Astrocyte (in vitro differentiated cells and primary cell): ENCODE data around the gene ETV6. TPM values are rescaled to one million over a fixed set of nuclear protein-coding genes. Genes with fewer than 3 reads are reported as not detected.

Experiments
- DNase-seq: peaks from one replicate; pipeline ENCODE4 v3.0.0-alpha.2; 2010; ENCODE audit warnings: low read depth
- FAIRE-seq: peaks from 2 replicates; lab custom pipeline; 2011; peaks lifted over from hg19 to GRCh38; lab: Jason Lieb, UNC
- H2AFZ ChIP-seq: 2 replicates; pipeline ENCODE4 v1.6.0; 2012; ENCODE audit warnings: low read depth, low read length, inconsistent platforms
- H3K27ac ChIP-seq: 2 replicates; pipeline ENCODE4 v1.5.1; 2011; ENCODE audit warnings: low read depth, low read length, inconsistent platforms
- H3K27me3 ChIP-seq: 2 replicates; pipeline ENCODE4 v1.6.0; 2011; ENCODE audit warnings: low read length, inconsistent platforms; ENCODE audit not compliant: insufficient read depth
- H3K36me3 ChIP-seq: 2 replicates; pipeline ENCODE4 v1.5.1; 2011; ENCODE audit warnings: low read length, inconsistent platforms; ENCODE audit not compliant: insufficient read depth
- H3K4me1 ChIP-seq: 2 replicates; pipeline ENCODE4 v1.5.1; 2011; ENCODE audit warnings: low read length, inconsistent platforms; ENCODE audit not compliant: insufficient read depth
- H3K4me2 ChIP-seq: 2 replicates; pipeline ENCODE4 v1.6.0; 2012; ENCODE audit warnings: low read length, inconsistent platforms
- H3K4me3 ChIP-seq: 2 replicates; pipeline ENCODE4 v1.5.1; 2011; ENCODE audit warnings: low read depth, mild to moderate bottlenecking, low read length, inconsistent platforms; ENCODE audit not compliant: insufficient read depth
- H3K79me2 ChIP-seq: 2 replicates; pipeline ENCODE4 v1.6.0; 2012; ENCODE audit warnings: mild to moderate bottlenecking, low read length, inconsistent platforms; ENCODE audit not compliant: insufficient read depth
- H3K9ac ChIP-seq: 2 replicates; pipeline ENCODE4 v1.6.0; 2012; ENCODE audit warnings: mild to moderate bottlenecking, low read length, inconsistent platforms
- H3K9me3 ChIP-seq: 2 replicates; pipeline ENCODE4 v1.5.1; 2012; ENCODE audit warnings: low read depth, mild to moderate bottlenecking, low read length, inconsistent platforms; ENCODE audit not compliant: insufficient read depth
- H4K20me1 ChIP-seq: 2 replicates; pipeline ENCODE4 v1.6.0; 2012; ENCODE audit warnings: low read length, inconsistent platforms; ENCODE audit not compliant: insufficient read depth
- H3K27ac Mint-ChIP-seq: one replicate; pipeline ENCODE4 v1.8.0; 2021; ENCODE audit warnings: mild to moderate bottlenecking, mixed read lengths; ENCODE audit not compliant: unreplicated experiment
- H3K27me3 Mint-ChIP-seq: one replicate; pipeline ENCODE4 v1.8.0; 2021; ENCODE audit warnings: low read depth, mixed read lengths; ENCODE audit not compliant: unreplicated experiment
- H3K36me3 Mint-ChIP-seq: one replicate; pipeline ENCODE4 v1.8.0; 2021; ENCODE audit warnings: low read depth, mixed read lengths; ENCODE audit not compliant: unreplicated experiment
- H3K4me1 Mint-ChIP-seq: one replicate; pipeline ENCODE4 v1.8.0; 2021; ENCODE audit warnings: low read depth, mixed read lengths; ENCODE audit not compliant: unreplicated experiment
- H3K4me3 Mint-ChIP-seq: one replicate; pipeline ENCODE4 v1.8.0; 2021; ENCODE audit warnings: mild to moderate bottlenecking, moderate library complexity, mixed read lengths; ENCODE audit not compliant: unreplicated experiment
- H3K9me3 Mint-ChIP-seq: one replicate; pipeline ENCODE4 v1.8.0; 2021; ENCODE audit warnings: mild to moderate bottlenecking, mixed read lengths; ENCODE audit not compliant: unreplicated experiment
- EZH2 ChIP-seq: IDR thresholded peaks from 2 replicates; pipeline ENCODE4 v1.6.1; 2012; ENCODE audit warnings: mild to moderate bottlenecking, low read length, inconsistent platforms; ENCODE audit not compliant: insufficient read depth
- total RNA-seq: library from RNA; stranded (reverse); gene quantifications from 2 replicates; pipeline ENCODE4 v1.2.1, GENCODE V29; 2021
- TF ChIP-seq, protein P1 (sequence below): IDR thresholded peaks from 2 replicates; pipeline ENCODE4 v1.5.1; 2011; ENCODE audit warnings: low read depth, mild to moderate bottlenecking, inconsistent platforms, low read length, moderate library complexity; ENCODE audit not compliant: insufficient read depth

Gene ETV6
- total RNA-seq, 1 donor from 2014 or later: 41.2 TPM

DNA sequence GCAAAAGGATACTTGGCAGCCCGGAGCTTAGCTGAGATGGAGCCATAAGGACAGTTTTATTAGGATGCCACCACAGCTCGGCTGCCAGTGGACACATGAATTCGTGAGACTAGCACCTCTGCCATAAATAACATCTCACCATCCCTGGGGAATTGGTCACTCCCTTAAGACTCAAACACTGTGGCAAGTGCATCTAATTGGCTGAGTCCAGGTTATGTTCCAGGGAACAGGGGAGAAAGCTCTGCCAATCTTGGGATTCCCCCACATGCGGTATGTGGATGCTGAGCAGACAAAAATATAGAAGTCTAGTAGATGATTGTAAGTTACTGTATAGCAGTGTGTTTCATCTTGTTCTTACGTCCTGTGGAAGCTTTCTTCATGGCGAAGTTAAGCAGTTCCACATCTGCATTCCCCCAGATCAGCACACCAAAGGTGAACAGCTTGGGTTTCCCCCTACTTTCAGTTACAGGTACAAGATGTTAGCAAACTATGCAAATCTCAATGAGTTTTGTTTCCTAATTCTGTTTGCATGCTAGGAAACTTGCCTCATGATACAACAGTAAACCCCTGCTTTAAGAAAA lies 131.1 kb downstream of the ETV6 start:
- Mint-ChIP-seq H3K27ac (no peak overlapping the region), H3K4me1 (peaks cover 46% of the 10 kb centered on the region), H3K36me3 (peaks cover 6% of the 10 kb centered on the region), H3K27me3 (no peaks in the 10 kb centered on the region), H3K9me3 (no peaks in the 10 kb centered on the region), H3K4me3 (no peak overlapping the region)
- peaks cover 60% of the 10 kb centered on the region for H3K79me2 ChIP-seq
- FAIRE-seq: no peak
- no peak overlapping the region for H3K9ac ChIP-seq
- H3K9me3 ChIP-seq: no peaks in the 10 kb centered on the region
- peaks cover 5% of the 10 kb centered on the region for H3K4me1 ChIP-seq
- H3K4me2 ChIP-seq: no peak overlapping the region
- H3K27me3 ChIP-seq: no peaks in the 10 kb centered on the region
- H4K20me1 ChIP-seq: peaks cover 26% of the 10 kb centered on the region
- no peak for DNase-seq
- H3K27ac ChIP-seq: no peak overlapping the region
- TF ChIP-seq EZH2: no peak
- TF ChIP-seq, protein P1, sequence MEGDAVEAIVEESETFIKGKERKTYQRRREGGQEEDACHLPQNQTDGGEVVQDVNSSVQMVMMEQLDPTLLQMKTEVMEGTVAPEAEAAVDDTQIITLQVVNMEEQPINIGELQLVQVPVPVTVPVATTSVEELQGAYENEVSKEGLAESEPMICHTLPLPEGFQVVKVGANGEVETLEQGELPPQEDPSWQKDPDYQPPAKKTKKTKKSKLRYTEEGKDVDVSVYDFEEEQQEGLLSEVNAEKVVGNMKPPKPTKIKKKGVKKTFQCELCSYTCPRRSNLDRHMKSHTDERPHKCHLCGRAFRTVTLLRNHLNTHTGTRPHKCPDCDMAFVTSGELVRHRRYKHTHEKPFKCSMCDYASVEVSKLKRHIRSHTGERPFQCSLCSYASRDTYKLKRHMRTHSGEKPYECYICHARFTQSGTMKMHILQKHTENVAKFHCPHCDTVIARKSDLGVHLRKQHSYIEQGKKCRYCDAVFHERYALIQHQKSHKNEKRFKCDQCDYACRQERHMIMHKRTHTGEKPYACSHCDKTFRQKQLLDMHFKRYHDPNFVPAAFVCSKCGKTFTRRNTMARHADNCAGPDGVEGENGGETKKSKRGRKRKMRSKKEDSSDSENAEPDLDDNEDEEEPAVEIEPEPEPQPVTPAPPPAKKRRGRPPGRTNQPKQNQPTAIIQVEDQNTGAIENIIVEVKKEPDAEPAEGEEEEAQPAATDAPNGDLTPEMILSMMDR: no peak
- no peaks in the 10 kb centered on the region for H3K36me3 ChIP-seq
- H3K4me3 ChIP-seq: no peak overlapping the region
- H2AFZ ChIP-seq: no peak overlapping the region

DNA sequence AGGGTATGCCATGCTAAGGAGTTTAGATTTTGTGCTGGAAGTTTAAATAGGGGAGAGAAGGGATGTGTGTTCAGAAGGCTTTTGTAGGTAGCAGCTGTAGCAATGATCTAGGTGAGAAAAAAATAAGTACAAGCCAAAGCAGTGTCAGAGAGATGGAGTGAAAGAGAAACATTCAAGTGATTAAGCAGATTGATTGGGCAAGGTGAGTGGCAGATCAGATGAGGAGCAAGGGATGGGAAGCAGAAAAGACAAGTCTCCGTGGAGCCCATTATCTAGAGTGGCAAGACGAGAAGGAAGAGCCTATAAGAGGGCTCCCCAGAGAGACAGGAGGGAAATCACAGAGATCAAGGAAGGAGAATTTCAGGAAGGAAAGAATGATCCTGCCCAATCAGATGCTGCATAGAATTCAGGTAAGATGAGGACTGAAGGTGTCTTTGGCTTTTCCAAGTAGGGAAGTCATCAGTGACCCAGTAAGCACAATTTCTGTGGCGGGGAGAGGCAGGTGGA lies 133.5 kb downstream of the ETV6 start:
- Mint-ChIP-seq H3K36me3 (peaks cover 3% of the 10 kb centered on the region), H3K9me3 (no peaks in the 10 kb centered on the region)
- no peak for FAIRE-seq

More for the DNA sequence above, 133.5 kb downstream of the ETV6 start:
- Histone ChIP-seq H3K79me2 (peaks cover 73% of the 10 kb centered on the region), H3K9me3 (no peaks in the 10 kb centered on the region), H3K4me1 (peaks cover 5% of the 10 kb centered on the region), H3K27me3 (no peaks in the 10 kb centered on the region), H4K20me1 (peaks cover 36% of the 10 kb centered on the region), H3K36me3 (no peaks in the 10 kb centered on the region), H2AFZ (no peak overlapping the region), H3K9ac (no peak overlapping the region), H3K4me2 (no peak overlapping the region), H3K4me3 (no peak overlapping the region), H3K27ac (no peak overlapping the region)
- Mint-ChIP-seq H3K4me1 (peaks cover 39% of the 10 kb centered on the region), H3K27ac (no peak overlapping the region), H3K27me3 (no peaks in the 10 kb centered on the region), H3K4me3 (no peak overlapping the region)
- TF ChIP-seq EZH2: no peak
- TF ChIP-seq, protein P1: no peak
- no peak for DNase-seq
